Stimulated activated CD8-positive, alpha-beta memory T cell treated with anti-CD3 and anti-CD28 coated beads, Interleukin-12 subunit alpha, Interleukin-12 subunit beta, amount 100 ng/mL, for 24 hours (primary cell): ENCODE measurements around the gene CIDEA.

ENCODE experiments used
- DNase-seq: peaks from one replicate; pipeline ENCODE4 v3.0.0-alpha.2; 2020; ENCODE audit errors: extremely low read depth

CIDEA gene

GRCh38 chr18:12296457-12296856 is 42.3 kb downstream of the CIDEA start:
- no peak for DNase-seq

GRCh38 chr18:12299862-12300261 is 45.7 kb downstream of the CIDEA start:
- DNase-seq, result no peak

DNA sequence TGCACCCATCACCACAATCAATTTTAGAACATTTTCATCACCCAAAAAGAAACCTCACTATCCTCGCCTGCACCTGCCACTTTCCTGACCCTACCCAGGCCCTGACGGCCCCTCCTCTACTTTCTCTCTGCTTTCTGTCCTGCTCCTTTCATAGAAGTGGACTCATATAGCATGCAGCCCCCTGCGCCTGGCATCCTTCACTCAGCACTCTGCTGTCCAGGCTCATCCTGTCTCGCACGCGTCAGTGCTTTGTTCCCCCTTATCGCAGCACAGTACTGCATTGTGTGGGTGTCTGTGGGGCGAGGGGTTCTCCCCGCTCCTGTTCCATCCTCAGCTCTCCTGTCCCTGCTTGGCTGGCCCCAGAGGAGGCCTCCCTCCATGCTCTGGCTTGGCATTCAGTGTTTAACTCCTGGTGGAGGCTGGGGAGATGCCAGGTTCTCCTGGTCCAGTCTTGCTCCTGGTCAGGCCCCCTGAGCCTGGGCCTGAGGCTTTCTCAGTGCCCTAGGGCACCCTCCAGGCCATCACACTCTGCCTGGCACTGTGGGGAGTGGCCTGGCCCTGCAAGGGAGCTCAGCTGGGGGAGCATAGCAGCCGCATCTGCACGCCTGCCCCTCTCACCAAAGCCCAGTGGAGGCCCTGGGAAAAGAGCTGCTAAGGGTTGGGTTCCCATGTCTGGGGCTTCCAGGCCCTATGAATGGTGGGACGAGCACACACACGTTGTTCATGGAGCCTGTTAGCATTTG is 47.3 kb downstream of the CIDEA start:
- no peak for DNase-seq

GRCh38 chr18:12302391-12303147 is 48.4 kb downstream of the CIDEA start:
- no peak for DNase-seq

DNA sequence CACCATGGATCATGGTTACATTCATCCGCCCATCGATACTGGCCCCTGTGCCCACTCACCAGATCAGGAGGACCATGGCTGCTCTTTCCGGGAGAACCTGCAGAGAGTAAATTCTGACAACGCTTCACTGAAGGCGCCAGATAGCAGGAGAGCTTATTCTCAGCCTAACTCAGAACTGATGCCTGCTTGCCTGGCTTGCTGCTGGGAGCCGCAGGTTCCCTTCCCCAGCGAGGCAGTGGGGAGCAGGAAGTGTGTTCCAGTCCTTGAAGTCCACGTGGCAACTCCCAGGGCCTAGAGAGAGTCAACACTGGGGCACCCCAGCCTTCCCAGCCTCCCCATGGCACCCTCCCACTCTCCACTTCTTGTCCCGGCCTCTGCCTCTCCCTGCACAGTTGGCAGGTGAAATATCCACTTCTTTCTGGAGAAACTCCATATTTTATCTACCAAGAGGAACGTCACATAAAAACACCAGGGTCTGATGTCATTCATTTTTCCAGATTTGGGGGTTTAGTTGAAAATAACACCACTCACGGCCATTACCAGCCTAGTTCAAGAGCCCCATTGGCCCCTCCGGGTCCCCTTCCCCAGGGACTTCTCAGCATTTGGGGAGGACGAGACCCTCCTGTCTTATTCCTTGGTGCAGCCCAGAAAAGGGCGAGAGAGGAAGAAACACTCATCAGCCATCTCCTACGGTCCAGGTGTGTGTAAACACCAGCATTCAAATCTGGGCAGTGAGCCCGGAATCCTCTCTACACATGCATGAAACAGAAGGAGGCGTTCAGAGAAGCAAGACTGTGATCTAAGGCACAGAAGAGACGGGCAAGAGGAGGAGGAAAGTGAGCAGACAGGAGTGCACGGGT is 50.4 kb downstream of the CIDEA start:
- DNase-seq, result no peak

- DNase-seq, result no peak
Observed at GRCh38 chr18:12305211-12305610, 51.0 kb downstream of the CIDEA start.

DNA sequence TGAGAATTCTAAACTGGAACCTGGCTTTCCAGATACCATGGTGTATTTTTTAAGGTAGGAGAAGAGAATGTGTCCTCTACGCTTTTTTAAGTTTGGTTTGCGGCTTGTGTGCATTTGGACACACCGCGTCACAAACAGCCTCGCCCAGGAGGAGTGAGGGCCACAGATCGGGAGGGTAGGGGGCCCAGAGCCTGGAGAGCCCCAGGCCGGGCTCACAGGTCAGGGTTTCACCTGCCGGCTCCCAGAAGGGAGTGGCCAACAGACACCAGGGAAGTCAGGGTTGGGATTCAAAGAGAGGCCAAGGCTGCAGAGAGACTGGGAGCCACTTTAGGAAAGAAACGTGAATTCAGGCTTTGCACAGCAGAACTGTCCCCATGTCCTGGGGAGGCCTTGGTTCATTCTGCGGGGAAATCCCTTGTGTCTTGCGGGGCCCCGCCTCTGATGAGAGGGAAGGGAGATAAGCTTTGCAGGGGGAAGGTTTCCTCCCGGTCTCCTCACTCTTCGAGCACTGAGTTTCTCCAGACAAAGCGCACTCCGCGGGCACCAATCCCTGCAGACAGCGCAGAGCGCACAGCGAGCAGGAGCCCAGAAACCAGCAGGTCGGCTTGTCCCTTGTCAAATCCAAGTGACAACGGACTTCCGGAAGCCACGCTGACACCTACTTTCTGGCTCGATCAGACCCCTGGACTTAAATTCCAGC is 51.9 kb downstream of the CIDEA start:
- DNase-seq, result no peak

- no peak for DNase-seq
Observed at GRCh38 chr18:12306752-12307700, 52.9 kb downstream of the CIDEA start.

GRCh38 chr18:12307701-12308385 is 53.7 kb downstream of the CIDEA start, which contains the start of gene TUBB6:
Gene TUBB6 (plus strand): TSS chr18:12308241. CDS start chr18:12308293, 52 bp downstream.
- DNase-seq, result no peak

DNA sequence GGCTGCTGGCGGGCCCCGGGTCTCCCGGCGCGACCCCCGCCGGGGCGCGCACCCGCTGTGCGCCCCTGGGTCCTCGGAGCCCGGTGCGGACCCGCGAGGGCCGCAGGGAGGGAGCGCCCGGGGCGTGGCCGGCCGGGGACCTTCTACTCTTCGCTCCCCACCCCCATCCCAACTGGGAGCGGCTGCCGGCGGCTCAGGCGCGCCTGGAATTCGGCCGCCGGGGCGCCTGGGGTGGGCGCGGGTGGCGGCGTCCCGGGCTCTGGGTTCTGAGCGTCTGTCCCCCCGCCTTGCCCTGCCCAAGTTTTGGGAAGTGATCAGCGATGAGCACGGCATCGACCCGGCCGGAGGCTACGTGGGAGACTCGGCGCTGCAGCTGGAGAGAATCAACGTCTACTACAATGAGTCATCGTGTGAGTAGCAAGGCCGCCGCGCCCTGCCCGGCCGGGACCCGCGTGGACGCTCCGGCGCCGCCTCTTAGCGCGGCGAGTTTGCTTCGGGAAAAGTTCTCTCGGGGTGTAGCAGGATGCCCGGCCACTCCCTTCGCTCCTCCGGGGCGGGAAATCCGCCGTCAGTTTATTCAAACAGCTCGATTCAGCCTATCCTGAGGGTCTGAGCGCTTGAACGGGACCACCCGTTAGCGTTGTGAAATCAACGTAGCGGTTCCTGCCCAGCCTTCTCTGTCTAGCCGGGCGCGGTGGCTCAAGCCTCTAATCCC is 54.4 kb downstream of the CIDEA start:
- DNase-seq, result no peak

- no peak for DNase-seq
Observed at GRCh38 chr18:12309683-12310198, 55.6 kb downstream of the CIDEA start.

- DNase-seq, result no peak
Observed at GRCh38 chr18:12310762-12311161, 56.6 kb downstream of the CIDEA start.

- DNase-seq, result no peak
Observed at GRCh38 chr18:12312976-12313375, 58.8 kb downstream of the CIDEA start.

DNA sequence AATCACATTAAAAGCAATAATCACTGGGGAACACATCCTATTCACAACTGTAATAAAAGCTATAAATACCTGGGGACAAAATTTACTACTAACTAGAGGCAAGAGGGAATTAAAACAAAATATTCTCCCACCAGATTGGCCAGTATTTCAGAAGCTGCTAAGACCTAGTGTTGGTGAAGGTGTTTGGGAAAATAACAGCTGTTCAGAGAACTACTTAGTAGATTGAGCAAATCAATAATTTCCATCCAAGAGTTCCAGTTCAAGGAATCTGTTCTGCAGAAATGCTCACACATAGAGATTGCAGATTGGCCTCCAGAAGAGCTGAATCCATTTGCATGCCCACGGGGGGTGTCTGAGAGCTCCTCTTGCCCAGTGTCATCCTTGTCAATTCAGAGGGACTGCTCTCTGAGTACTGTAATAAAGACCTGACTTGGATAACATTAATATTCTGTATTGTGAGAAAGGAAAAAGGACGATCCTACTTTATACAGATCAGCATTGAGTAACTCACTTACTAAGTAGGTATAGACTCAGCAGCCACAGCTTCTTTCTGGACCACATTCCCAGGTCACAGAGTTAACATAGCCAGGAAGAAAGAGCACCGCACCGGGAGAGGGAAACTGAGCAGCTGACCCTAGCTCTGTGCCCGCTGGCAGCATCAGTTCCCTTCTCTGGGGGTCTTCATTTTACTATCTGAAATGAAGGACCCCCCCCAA is 59.5 kb downstream of the CIDEA start:
- DNase-seq, result no peak

DNA sequence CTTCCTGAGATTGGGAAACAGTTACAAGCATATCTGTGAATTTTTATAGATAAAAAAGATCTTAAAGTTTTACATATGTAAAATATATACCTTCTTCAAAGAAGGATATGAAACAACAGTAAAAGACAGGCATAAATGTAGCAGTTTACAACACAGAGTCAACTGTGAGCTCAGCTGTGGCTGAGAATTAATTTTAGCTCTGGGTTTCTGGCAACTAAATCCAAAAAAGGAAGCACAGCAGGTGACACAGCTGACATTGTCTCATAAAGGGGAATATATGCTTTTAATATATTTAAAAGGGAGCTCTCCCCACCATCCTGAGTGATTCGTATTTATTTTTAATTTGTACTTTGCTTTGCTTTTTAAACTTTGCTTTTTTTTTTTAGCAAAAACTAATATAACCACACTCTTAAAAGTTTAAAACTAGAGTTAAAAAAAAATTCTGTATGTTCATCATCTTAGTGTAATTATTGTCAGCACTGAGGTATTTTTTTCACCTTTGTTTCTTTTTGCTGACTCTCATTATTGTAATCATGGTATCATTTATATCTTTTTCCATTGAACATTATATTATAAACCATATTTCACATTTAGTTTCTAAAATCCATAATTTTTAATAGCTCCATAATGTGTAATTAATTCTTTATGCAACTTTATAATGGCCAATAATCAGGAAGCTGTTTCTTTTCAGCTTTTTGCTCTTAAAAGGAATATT is 60.6 kb downstream of the CIDEA start:
- no peak for DNase-seq

DNA sequence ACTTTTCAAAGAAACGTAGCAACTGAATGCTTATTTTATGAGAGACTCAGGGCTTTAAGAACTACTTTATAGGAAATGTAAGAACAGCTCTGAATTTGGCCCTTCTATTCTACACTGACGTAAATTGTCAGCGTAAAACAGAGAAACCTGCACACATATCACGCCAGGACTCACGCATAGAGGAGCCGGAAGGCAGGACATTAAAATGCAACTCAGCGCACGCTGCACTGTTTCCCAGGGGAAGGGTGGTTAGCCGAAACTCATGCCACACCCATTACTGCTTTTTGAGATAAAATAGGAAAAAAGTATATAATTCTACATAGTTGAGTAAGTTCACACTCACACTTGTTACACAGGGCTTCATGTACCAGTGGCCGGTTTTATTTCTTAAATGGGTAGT is 61.3 kb downstream of the CIDEA start:
- no peak for DNase-seq

- no peak for DNase-seq
Observed at GRCh38 chr18:12315911-12316310, 61.8 kb downstream of the CIDEA start.
